HCT116 (cell line): Measurements from ENCODE around the gene SSH2. TPM values are rescaled to one million over a fixed set of nuclear protein-coding genes. Genes with fewer than 3 reads are reported as not detected.

Experiments
- ATAC-seq: fragments of 200-7000 bp; cut with Tn5 transposase; 2 replicates; pipeline ENCODE4 v1.9.1; 2020; ENCODE audit warnings: mild to moderate bottlenecking, moderate library complexity
- BruUV-seq: library from RNA; stranded (reverse); fragments of 400-500 nt; replicated peaks from 2 replicates; lab custom pipeline; 2021; lab: Mats Ljungman, UMichigan
- CTCF ChIA-PET: fragments of 300-600 bp; sonication (Branson Sonifier 250); formaldehyde crosslinking; loops from one replicate; lab custom pipeline; 2021; ENCODE audit warnings: antibody characterized with exemption; lab: Charles Lee
- POLR2A ChIA-PET: fragments of 300-600, 350-600 bp; sonication (Branson Sonifier 250); formaldehyde crosslinking; loops from one replicate; lab custom pipeline; 2021; ENCODE audit warnings: antibody characterized with exemption; lab: Charles Lee
- RAD21 ChIA-PET, 2 experiments: fragments of 300-600 bp; sonication (Branson Sonifier 250); formaldehyde crosslinking; loops; one replicate each; lab custom pipeline; 2023; ENCODE audit warnings: low total read pairs in 2 of 2; ENCODE audit not compliant: uncharacterized antibody in 2 of 2, unreplicated experiment in 2 of 2, low non-redundant PET in 1 of 2; lab: Charles Lee
- DNase-seq: peaks from one replicate; pipeline ENCODE4 v3.0.0-alpha.2; 2010; ENCODE audit warnings: low read depth, low spot score
- H2AFZ ChIP-seq: fragments of 200-600 bp; shearing (Covaris generic), sonication (generic); 2 replicates; pipeline ENCODE4 v1.6.1; 2017; ENCODE audit warnings: low read depth, mixed run types, mixed read lengths, antibody characterized with exemption, low read length; ENCODE audit not compliant: poor library complexity, severe bottlenecking
- H3K27ac ChIP-seq: 2 replicates; pipeline ENCODE4 v1.5.1; 2012; ENCODE audit warnings: low read depth, low read length
- H3K27me3 ChIP-seq: fragments of 200-600 bp; sonication (generic); 2 replicates; pipeline ENCODE4 v1.6.1; 2016; ENCODE audit warnings: mixed run types, low read length, mixed read lengths; ENCODE audit not compliant: insufficient read depth
- H3K36me3 ChIP-seq, 2 experiments: fragments of 200-500 bp in 1 of 2; fragments of 200-600 bp in 1 of 2; sonication (Bioruptor generic) in 1 of 2; sonication (generic) in 1 of 2; 2 replicates each; pipeline versions ENCODE4 v1.5.1 to v1.6.1; 2014 to 2016; ENCODE audit warnings: low read length in 2 of 2, inconsistent platforms in 1 of 2, mixed read lengths in 1 of 2, mixed run types in 1 of 2; ENCODE audit not compliant: insufficient read depth in 2 of 2, control insufficient read depth in 1 of 2
- H3K4me1 ChIP-seq, 2 experiments: fragments of 200-600 bp in 1 of 2; sonication (generic) in 1 of 2; 2 replicates each; pipeline versions ENCODE4 v1.5.1 to v1.6.1; 2012 to 2017; ENCODE audit warnings: low read length in 2 of 2, inconsistent platforms in 1 of 2, mild to moderate bottlenecking in 1 of 2, mixed read lengths in 1 of 2, mixed run types in 1 of 2, moderate library complexity in 1 of 2; ENCODE audit not compliant: insufficient read depth in 2 of 2, control insufficient read depth in 1 of 2
- H3K4me2 ChIP-seq: fragments of 200-600 bp; sonication (generic); 2 replicates; pipeline ENCODE4 v1.6.1; 2017; ENCODE audit warnings: mixed run types, low read length, mixed read lengths
- H3K4me3 ChIP-seq, 2 experiments: fragments of 200-600 bp in 1 of 2; sonication (generic) in 1 of 2; replicated peaks in 1 of 2; 2 replicates each; pipeline ENCODE4 v1.5.1; 2011 to 2016; ENCODE audit warnings: low read length in 2 of 2, control low read depth in 1 of 2, low read depth in 1 of 2, mild to moderate bottlenecking in 1 of 2, mixed read lengths in 1 of 2, mixed run types in 1 of 2
- H3K79me2 ChIP-seq: fragments of 200-600 bp; sonication (generic); 2 replicates; pipeline ENCODE4 v1.6.1; 2017; ENCODE audit warnings: mild to moderate bottlenecking, mixed run types, low read length, moderate library complexity, mixed read lengths; ENCODE audit not compliant: insufficient read depth
- H3K9ac ChIP-seq: fragments of 200-600 bp; sonication (generic); 2 replicates; pipeline ENCODE4 v1.6.1; 2016; ENCODE audit warnings: low read length, mixed read lengths
- H3K9me2 ChIP-seq: fragments of 200-600 bp; sonication (generic), shearing (Covaris generic); 2 replicates; pipeline ENCODE4 v1.6.1; 2017; ENCODE audit warnings: mixed run types, mild to moderate bottlenecking, moderate library complexity; ENCODE audit not compliant: insufficient read depth
- H3K9me3 ChIP-seq, 2 experiments: fragments of 200-500 bp in 1 of 2; fragments of 200-600 bp in 1 of 2; sonication (Bioruptor generic) in 1 of 2; sonication (generic) in 1 of 2; 2 replicates each; pipeline ENCODE4 v1.6.1; 2014 to 2017; ENCODE audit warnings: low read length in 2 of 2, mixed read lengths in 2 of 2, inconsistent platforms in 1 of 2, low read depth in 1 of 2, mild to moderate bottlenecking in 1 of 2, mixed run types in 1 of 2, moderate library complexity in 1 of 2; ENCODE audit not compliant: control insufficient read depth in 1 of 2, insufficient read depth in 1 of 2
- H4K20me1 ChIP-seq: fragments of 200-600 bp; sonication (generic), shearing (Covaris generic); 2 replicates; pipeline ENCODE4 v1.6.1; 2017; ENCODE audit warnings: mixed run types, mild to moderate bottlenecking, moderate library complexity; ENCODE audit not compliant: insufficient read depth
- ATF3 ChIP-seq: IDR thresholded peaks from 2 replicates; pipeline ENCODE4 v1.6.1; 2012
- CBX3 ChIP-seq: IDR thresholded peaks from 2 replicates; pipeline ENCODE4 v1.6.1; 2012; ENCODE audit warnings: low read depth
- CTCF ChIP-seq, 3 experiments: fragments of 200-600 bp in 1 of 3; sonication (generic) in 1 of 3; IDR thresholded peaks in 2 of 3; conservative IDR thresholded peaks in 1 of 3; 2 replicates each; pipeline ENCODE4 v1.5.1; 2012 to 2017; ENCODE audit warnings: low read depth in 2 of 3, low read length in 2 of 3, antibody characterized with exemption in 1 of 3, borderline replicate concordance in 1 of 3, control low read depth in 1 of 3, mild to moderate bottlenecking in 1 of 3, mixed read lengths in 1 of 3, mixed run types in 1 of 3, moderate library complexity in 1 of 3; ENCODE audit not compliant: insufficient read depth in 1 of 3
- EGR1 ChIP-seq: IDR thresholded peaks from 2 replicates; pipeline ENCODE4 v1.6.1; 2012; ENCODE audit warnings: low read depth
- JUND ChIP-seq: IDR thresholded peaks from 2 replicates; pipeline ENCODE4 v1.6.1; 2012
- MAX ChIP-seq: IDR thresholded peaks from 2 replicates; pipeline ENCODE4 v1.6.1; 2012
- POLR2AphosphoS5 ChIP-seq: IDR thresholded peaks from 2 replicates; pipeline ENCODE4 v1.6.1; 2011; ENCODE audit warnings: mild to moderate bottlenecking, low read depth, low read length, moderate library complexity
- REST ChIP-seq: IDR thresholded peaks from 2 replicates; pipeline ENCODE4 v1.6.1; 2012; ENCODE audit warnings: low read depth
- SIN3A ChIP-seq: IDR thresholded peaks from 2 replicates; pipeline ENCODE4 v1.6.1; 2012; ENCODE audit warnings: low read depth
- SP1 ChIP-seq: IDR thresholded peaks from 2 replicates; pipeline ENCODE4 v1.6.1; 2012; ENCODE audit warnings: low read depth
- SRF ChIP-seq: IDR thresholded peaks from 2 replicates; pipeline ENCODE4 v1.6.1; 2012; ENCODE audit warnings: low read depth
- TCF7L2 ChIP-seq: IDR thresholded peaks from 2 replicates; pipeline ENCODE4 v1.7.0; 2011; ENCODE audit warnings: borderline replicate concordance, inconsistent platforms; ENCODE audit not compliant: insufficient read depth, insufficient read length; ENCODE audit errors: extremely low read depth
- YY1 ChIP-seq: IDR thresholded peaks from 2 replicates; pipeline ENCODE4 v1.6.1; 2011; ENCODE audit warnings: low read length, low read depth, moderate library complexity, mild to moderate bottlenecking; ENCODE audit not compliant: insufficient replicate concordance; ENCODE audit errors: extremely low read depth
- ZFX ChIP-seq: fragments of 450-650 bp; IDR thresholded peaks from 2 replicates; pipeline ENCODE4 v1.6.1; 2017
- intact Hi-C: fragments of 100-400 bp; cut with micrococcal nuclease; formaldehyde crosslinking; loops from 2 replicates; pipeline ENCODE4 v1.10.0; 2022
- total RNA-seq: library from RNA; stranded (reverse); gene quantifications from one replicate; pipeline ENCODE4 v1.2.1, GENCODE V29; 2021; ENCODE audit not compliant: unreplicated experiment

The SSH2 gene
- total RNA-seq, 1 experiment from 2014 or later = 17.0 TPM

DNA sequence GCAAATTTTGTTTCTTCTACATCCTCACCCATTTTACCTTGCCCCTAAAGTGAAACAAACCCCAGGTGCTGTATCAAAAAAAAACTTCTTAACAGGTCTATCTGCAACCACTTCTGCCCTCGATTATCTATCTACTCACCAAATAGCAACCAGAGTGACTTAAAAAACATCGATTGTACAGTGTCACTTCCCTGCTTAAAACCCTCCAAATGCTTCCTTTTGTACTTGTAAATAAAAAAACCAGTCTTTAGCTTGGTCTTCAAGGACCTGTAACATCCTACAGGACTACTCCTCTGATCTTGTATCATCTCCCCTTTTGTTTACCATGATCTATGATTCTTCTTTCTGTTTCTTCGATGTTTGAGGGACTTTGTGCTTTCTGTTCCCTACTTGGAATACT is 224.6 kb downstream of the SSH2 start:
- TF ChIP-seq POLR2AphosphoS5 (no peak), TCF7L2 (no peak), SIN3A (no peak), SRF (no peak), CBX3 (no peak), EGR1 (no peak), CTCF (IDR thresholded peaks at IDR 0.05 in 2 of 3, conservative IDR thresholded peaks at IDR 0.05 in 1 of 3; ENCODE audit: borderline replicate concordance in 1 of 3, insufficient read depth in 1 of 3, low read depth in 2 of 3, low read length in 2 of 3) (no peak), ZFX (no peak), MAX (no peak), YY1 (no peak), SP1 (no peak), ATF3 (no peak), REST (no peak), JUND (no peak)
- intact Hi-C loops = no loop called here
- Histone ChIP-seq H3K79me2 (no peaks in the 10 kb centered on the region), H3K9me3 (no peaks in the 10 kb centered on the region), H2AFZ (no peak overlapping the region), H3K27ac (no peak overlapping the region), H3K4me2 (no peak overlapping the region), H3K9me2 (no peaks in the 10 kb centered on the region), H3K27me3 (no peaks in the 10 kb centered on the region), H3K9ac (no peak overlapping the region), H4K20me1 (no peaks in the 10 kb centered on the region), H3K4me3 (no peak overlapping the region), H3K4me1 (peaks cover 5 to 8% of the 10 kb centered on the region in 2 experiments; a peak in 2 of 4 replicates), H3K36me3 (no peaks in the 10 kb centered on the region)
- no TSS peak for BruUV-seq
- POLR2A ChIA-PET = no interaction called here
- RAD21 ChIA-PET = no interaction called here
- no peak for DNase-seq
- no peak for ATAC-seq
- CTCF ChIA-PET = interaction anchor here (1.2 kb wide), 1 partner anchor 88 kb away, joined by 3 read pairs; no protein-coding TSS in a partner anchor
